Nephron (organoid): ENCODE results near the gene CAMKV.

Experiments used
- H3K27ac Mint-ChIP-seq, 3 experiments: 2 replicates each; pipeline ENCODE4 v1.8.0; 2020; ENCODE audit warnings: mixed read lengths in 3 of 3, mild to moderate bottlenecking in 2 of 3, moderate library complexity in 1 of 3
- H3K27me3 Mint-ChIP-seq: 2 replicates; pipeline ENCODE4 v1.8.0; 2021; ENCODE audit warnings: low read depth, mild to moderate bottlenecking, moderate library complexity, mixed read lengths
- H3K36me3 Mint-ChIP-seq: 2 replicates; pipeline ENCODE4 v1.8.0; 2020; ENCODE audit warnings: low read depth, mixed read lengths
- H3K4me1 Mint-ChIP-seq: 2 replicates; pipeline ENCODE4 v1.8.0; 2020; ENCODE audit warnings: mixed read lengths
- H3K4me3 Mint-ChIP-seq, 3 experiments: 2 replicates each; pipeline ENCODE4 v1.8.0; 2020; ENCODE audit warnings: mild to moderate bottlenecking in 3 of 3, mixed read lengths in 3 of 3, moderate library complexity in 2 of 3
- H3K9me3 Mint-ChIP-seq: 2 replicates; pipeline ENCODE4 v1.8.0; 2020; ENCODE audit warnings: mixed read lengths
- TF ChIP-seq, protein P1 (sequence below), 3 experiments: fragments of 200-600 bp; sonication (generic); IDR thresholded peaks; one replicate each; pipeline ENCODE4 v1.5.0; 2021; ENCODE audit warnings: antibody characterized with exemption in 3 of 3; ENCODE audit not compliant: unreplicated experiment in 3 of 3

Gene CAMKV

DNA sequence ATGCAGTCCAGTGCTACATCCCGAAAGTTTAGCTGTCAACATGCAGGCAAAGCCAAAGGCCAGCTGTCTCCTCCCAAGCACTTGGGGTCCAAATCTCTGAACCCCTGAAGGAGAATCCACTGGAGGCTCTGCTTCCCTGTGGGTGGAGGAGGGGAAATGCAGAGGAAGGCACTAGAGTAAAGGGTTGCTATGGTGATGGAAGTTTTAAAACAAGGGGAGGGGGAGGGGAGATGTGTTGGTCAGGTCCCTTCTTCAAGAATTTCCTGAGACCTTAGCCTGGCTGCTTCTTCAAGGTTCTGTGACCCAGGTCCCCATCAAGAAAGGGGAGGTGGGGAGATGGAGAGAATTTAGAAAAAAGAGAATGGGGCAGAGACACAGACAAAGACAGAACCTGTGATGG, 2.3 kb downstream of the CAMKV start:
- Mint-ChIP-seq H3K27me3 (peaks cover 68% of the 10 kb centered on the region), H3K27ac (no peak overlapping the region), H3K4me1 (peaks cover 11% of the 10 kb centered on the region), H3K4me3 (peak overlapping the region in 2 of 3 experiments; percentile 32 to 54), H3K36me3 (no peaks in the 10 kb centered on the region), H3K9me3 (no peaks in the 10 kb centered on the region)
- TF ChIP-seq, protein P1, sequence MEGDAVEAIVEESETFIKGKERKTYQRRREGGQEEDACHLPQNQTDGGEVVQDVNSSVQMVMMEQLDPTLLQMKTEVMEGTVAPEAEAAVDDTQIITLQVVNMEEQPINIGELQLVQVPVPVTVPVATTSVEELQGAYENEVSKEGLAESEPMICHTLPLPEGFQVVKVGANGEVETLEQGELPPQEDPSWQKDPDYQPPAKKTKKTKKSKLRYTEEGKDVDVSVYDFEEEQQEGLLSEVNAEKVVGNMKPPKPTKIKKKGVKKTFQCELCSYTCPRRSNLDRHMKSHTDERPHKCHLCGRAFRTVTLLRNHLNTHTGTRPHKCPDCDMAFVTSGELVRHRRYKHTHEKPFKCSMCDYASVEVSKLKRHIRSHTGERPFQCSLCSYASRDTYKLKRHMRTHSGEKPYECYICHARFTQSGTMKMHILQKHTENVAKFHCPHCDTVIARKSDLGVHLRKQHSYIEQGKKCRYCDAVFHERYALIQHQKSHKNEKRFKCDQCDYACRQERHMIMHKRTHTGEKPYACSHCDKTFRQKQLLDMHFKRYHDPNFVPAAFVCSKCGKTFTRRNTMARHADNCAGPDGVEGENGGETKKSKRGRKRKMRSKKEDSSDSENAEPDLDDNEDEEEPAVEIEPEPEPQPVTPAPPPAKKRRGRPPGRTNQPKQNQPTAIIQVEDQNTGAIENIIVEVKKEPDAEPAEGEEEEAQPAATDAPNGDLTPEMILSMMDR (IDR thresholded peaks at IDR 0.05; ENCODE audit: unreplicated experiment in 3 of 3), result no peak

GRCh38 chr3:49865198-49865784, 4.4 kb downstream of the CAMKV start:
- Mint-ChIP-seq H3K4me3 (no peak overlapping the region), H3K36me3 (no peaks in the 10 kb centered on the region), H3K4me1 (peaks cover 11% of the 10 kb centered on the region), H3K9me3 (no peaks in the 10 kb centered on the region), H3K27me3 (peaks cover 55% of the 10 kb centered on the region), H3K27ac (no peak overlapping the region)
- TF ChIP-seq, protein P1 (IDR thresholded peaks at IDR 0.05; ENCODE audit: unreplicated experiment in 3 of 3), result no peak

GRCh38 chr3:49864505-49864904, 5.2 kb downstream of the CAMKV start:
- Mint-ChIP-seq H3K9me3 (no peaks in the 10 kb centered on the region), H3K27me3 (peaks cover 50% of the 10 kb centered on the region), H3K4me1 (peaks cover 11% of the 10 kb centered on the region), H3K4me3 (no peak overlapping the region), H3K27ac (no peak overlapping the region), H3K36me3 (no peaks in the 10 kb centered on the region)
- TF ChIP-seq, protein P1 (IDR thresholded peaks at IDR 0.05; ENCODE audit: unreplicated experiment in 3 of 3), result no peak

DNA sequence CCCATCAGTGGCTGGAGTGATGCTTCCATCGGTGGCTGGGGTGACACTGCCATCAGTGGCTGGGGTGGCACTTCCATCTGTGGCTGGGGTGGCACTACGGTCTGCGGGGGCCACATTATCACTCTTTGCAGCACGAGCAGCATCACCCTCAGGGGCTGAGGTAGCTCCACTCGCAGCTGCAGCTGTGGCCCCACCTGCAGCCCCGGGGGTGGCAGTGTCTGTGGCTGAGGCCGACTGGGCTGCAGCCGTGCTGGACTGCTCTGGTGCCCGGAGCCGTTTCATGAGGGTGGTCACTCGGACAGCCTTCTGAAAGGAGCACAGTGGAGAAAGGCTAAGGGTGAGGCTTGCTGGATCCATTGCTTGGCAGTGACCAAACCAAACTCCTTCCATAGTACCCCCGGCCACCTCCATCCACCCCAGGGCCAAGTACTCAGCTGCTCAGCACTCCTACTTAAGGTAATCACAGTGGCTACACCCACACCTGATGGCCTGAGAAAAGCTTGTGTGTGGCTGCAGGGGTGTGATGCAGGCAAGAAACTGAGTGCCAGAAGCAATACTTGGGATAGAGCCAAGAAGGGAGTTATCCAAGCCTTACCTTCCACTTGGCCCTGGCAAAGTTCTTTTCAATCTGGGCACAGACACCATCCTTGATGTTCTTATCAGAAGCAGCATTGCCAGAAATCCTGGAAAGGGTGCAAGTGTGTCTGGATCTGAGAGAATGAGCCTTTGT, 10.0 kb downstream of the CAMKV start:
- Mint-ChIP-seq H3K36me3 (no peaks in the 10 kb centered on the region), H3K27me3 (peaks cover 23% of the 10 kb centered on the region), H3K9me3 (no peaks in the 10 kb centered on the region), H3K4me1 (peaks cover 9% of the 10 kb centered on the region), H3K27ac (no peak overlapping the region), H3K4me3 (no peak overlapping the region)
- TF ChIP-seq, protein P1 (IDR thresholded peaks at IDR 0.05; ENCODE audit: unreplicated experiment in 3 of 3), result no peak

DNA sequence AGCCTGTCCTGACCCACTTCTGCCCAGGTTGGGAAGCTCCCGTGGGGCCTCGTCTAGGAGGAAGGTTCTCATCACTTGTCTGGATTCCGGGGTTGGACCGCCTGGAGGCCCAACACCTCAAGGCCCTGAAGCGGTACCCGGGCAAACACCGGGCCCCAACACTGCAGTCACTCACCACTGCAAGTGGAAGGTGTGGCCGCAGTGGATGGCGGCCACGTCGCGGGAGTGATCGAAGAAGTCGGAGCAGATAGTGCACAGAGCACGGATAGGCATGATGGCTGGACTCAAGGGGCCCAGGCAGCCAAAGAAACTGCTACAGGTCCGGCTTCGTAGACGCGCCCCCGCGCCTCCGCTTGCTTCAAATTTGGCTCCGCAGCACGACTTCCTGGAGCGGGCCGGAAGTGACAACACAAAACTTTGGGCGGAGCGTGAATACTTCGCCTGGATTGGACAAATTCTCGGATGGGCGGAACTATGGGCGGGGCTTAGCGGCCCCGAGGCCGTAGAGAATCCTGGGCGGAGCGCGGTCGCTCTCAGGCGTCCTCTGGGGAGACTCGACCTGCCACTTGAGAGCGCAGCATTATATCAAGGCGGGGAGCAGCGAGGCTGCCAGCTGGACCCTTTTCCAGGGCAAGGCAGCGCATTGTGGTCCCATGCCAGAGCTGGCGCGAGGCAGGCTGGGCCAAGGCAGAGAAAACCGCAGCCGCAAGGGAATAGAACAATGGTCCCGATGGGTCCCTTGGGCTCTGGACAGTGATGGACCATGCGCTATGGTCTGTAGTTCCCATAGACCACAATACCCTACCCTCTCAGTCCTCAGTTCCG, 13.3 kb downstream of the CAMKV start, which contains the start of gene TRAIP:
TRAIP (minus strand) TSS at position 384 of the 825 bp plus-strand sequence; CDS start at position 273, 111 bp downstream.
- TF ChIP-seq, protein P1 (IDR thresholded peaks at IDR 0.05; ENCODE audit: unreplicated experiment in 3 of 3), result no peak
- H3K27ac Mint-ChIP-seq, result peak within 1 kb of the TSS; percentile 62 to 86 (median 83)

More for the DNA sequence above, 13.3 kb downstream of the CAMKV start, which contains the start of gene TRAIP:
- peaks cover 9% of the 10 kb centered on the region for H3K4me1 Mint-ChIP-seq
- no peaks in the 10 kb centered on the region for H3K9me3 Mint-ChIP-seq
- peak within 1 kb of the TSS; percentile 89 to 94 (median 90) for H3K4me3 Mint-ChIP-seq
- no peaks in the 10 kb centered on the region for H3K36me3 Mint-ChIP-seq
- H3K27me3 Mint-ChIP-seq, result no peaks in the 10 kb centered on the region
